GM19468 (cell line): ENCODE data around the gene TEAD3.
"Not testable (repeated sequence)": the region's sequence is repeated elsewhere in the genome, so short reads cannot be mapped to it uniquely, and the experiment has no call there.

Experiments used
- ATAC-seq: cut with Tn5 transposase; IDR thresholded peaks from one replicate; pipeline ENCODE4 v1.9.1; 2021; ENCODE audit warnings: mild to moderate bottlenecking, moderate library complexity, moderate number of reproducible peaks; ENCODE audit not compliant: unreplicated experiment; ENCODE audit errors: extremely low read depth

TEAD3 gene

GRCh38 chr6:35454391-35455110 lies 42.3 kb downstream of the TEAD3 start:
- no peak for ATAC-seq

- no peak for ATAC-seq
These were observed 43.6 kb downstream of the TEAD3 start for GRCh38 chr6:35453236-35453635.

GRCh38 chr6:35452183-35453090 lies 44.4 kb downstream of the TEAD3 start, which contains the start of gene FANCE:
Gene FANCE, plus strand, starts transcription at chr6:35452338. Its CDS starts 208 bp downstream, at chr6:35452546.
- peak; percentile 63 for ATAC-seq

- no peak for ATAC-seq
These were observed 45.3 kb downstream of the TEAD3 start for GRCh38 chr6:35451354-35452182.

DNA sequence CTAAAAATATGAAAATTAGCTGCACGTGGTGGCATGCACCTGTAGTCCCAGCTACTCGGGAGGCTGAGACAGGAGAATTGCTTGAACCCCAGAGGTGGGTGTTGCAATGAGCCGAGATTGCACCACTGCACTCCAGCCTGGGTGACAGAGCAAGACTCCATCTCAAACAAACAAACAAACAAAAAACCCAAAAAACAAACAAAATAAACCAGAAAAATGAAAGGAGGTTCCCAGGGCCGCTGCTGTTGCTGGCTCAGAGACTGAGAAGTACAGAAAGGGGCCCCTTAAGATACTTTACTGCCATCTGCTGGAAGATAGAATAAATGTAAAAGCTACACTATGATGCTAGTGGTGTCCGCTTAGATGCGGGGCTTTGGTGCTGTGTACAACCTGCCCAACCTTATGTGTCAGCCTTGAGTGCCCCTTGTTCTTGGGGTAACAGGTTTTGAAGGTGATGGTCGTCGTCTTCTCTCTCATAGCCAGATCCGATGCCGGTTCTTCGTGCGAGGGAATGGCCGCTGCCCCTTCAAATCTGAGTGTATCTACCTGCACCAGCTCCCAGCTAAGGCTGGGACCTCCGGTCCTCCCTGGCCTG lies 47.5 kb downstream of the TEAD3 start:
- ATAC-seq, result no peak

GRCh38 chr6:35448191-35448590 lies 48.7 kb downstream of the TEAD3 start:
- ATAC-seq, result no peak

GRCh38 chr6:35445691-35446090 lies 51.2 kb downstream of the TEAD3 start:
- no peak for ATAC-seq

DNA sequence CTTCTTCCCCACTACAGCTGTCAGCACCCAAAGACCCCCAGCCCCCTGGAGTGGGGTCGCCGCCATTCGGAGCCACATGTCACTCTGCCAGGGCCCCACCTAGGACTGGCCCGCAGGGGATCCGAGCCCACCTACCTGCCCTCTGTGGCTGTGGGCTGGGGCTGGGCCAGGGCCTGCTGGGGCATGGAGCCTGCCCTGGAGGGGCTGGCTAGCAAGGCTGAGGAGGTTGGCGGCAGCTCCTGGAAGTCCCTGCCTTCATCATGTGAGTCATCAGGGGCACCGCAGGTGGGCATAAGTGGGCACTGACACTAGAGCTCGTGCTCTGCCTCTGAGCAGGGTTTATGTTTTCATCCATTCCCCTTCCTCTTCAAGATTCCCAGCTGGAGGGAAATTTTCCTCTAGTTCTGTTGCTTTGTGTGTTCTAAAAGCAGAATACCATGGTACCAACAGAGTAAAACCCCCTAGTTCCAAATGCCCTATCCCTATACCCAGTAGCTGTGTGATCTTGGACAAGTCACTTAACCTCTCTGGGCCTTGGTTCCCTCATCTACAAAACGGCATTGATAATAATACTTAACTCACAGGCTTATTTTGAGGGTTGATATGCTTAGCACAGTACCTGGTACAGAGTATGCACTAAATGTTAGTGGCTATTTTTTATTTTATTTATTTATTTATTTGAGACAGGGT lies 53.4 kb downstream of the TEAD3 start:
- ATAC-seq, result no peak

DNA sequence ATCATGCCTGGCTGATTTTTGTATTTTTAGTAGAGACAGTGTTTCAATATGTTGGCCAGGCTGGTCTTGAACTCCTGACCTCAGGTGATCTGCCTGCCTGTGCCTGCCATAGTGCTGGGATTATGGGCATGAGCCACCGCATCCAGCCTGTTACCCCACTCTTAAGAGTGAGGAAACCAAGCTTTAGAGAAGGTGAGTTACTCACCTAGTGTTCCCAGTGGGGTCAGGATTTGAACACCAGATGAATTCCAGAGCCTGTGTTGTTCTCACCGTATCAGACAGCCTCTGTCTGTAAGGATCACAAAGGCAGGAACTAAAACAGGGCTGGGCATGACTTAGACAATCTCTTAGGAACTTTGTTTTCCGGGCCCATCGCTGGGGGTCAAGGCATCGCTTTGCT lies 54.2 kb downstream of the TEAD3 start:
- ATAC-seq, result no peak

DNA sequence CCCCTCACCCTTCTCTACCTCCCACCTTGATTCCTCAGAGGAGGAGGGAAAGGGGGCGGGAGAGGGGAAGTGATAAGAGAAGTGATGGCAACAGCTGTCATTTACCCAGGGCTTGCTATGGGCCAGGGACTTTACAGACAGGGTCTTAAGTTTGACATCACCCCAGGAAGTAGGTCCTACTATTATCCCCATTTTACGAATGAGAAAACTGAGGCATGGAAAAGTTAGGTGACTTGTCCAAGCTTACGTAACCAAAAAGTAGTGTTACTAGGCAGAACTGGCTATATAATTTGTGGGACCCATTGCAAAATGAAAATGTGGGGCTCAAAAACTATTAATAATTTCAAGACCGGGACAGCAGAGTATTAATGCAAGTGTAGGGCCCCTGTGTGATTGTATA lies 55.2 kb downstream of the TEAD3 start:
- no peak for ATAC-seq

DNA sequence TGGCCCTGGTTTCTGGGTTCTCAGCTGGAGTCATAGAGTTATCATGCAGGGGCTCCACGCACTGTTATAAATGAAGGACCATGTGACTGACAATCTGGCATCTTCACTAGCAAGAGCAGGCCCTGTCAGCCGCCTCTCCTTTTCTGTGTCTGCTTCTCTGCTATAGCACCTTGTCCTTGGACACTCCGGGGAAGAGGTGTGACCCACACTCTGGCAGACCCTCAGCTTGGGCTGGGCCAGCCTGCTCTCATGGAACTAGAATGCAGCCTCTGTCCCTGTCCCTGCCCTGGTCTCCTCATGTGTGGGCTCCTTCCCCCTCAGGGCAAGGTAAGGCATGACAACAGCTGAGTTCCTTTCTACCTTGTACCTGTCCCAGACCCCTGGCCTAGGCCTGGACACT lies 55.7 kb downstream of the TEAD3 start:
- ATAC-seq, result no peak

- no peak for ATAC-seq
These were observed 57.6 kb downstream of the TEAD3 start for GRCh38 chr6:35439308-35439707.

DNA sequence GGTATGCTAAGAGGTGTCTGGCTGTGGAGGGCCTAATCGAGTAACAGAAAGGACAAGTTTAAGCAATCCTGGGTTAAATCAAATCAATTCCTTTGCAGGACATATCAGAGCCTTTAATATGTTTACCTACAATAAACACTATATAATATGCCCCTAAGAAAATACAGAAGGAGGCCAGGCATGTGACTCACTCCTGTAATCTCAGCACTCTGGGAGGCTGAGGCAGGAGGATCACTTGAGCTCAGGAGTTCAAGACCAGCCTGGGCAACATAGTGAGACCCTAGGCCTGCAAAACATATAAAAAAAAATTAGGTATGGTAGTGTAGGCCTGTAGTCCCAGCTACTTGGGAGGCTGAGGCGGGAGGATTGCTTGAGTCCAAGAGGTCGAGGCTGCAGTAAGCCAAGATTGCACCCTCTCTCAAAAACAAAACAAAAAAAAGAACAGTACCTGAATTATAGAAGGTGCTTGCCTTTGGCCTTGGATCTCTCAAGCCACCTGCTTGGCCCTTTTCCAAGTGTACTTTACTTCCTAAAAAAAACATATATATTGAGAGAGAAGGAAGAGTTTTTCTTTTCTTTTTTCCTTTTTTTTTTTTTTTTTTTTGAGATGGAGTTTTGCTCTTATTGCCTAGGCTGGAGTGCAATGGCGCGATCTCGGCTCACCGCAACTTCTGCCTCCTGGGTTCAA lies 58.4 kb downstream of the TEAD3 start:
- ATAC-seq, result not testable (repeated sequence)

- ATAC-seq, result no peak
These were observed 60.6 kb downstream of the TEAD3 start for GRCh38 chr6:35436071-35436857.

- no peak for ATAC-seq
These were observed 61.6 kb downstream of the TEAD3 start for GRCh38 chr6:35435074-35435837.

GRCh38 chr6:35432702-35433101 lies 64.2 kb downstream of the TEAD3 start:
- not testable (repeated sequence) for ATAC-seq

- no peak for ATAC-seq
These were observed 64.6 kb downstream of the TEAD3 start for GRCh38 chr6:35432291-35432690.
